GM18951 (cell line): ENCODE results near the gene CBR3.
"Not testable (repeated sequence)": the region's sequence is repeated elsewhere in the genome, so short reads cannot be mapped to it uniquely, and the experiment has no call there.

Experiments
- POLR2A ChIP-seq: IDR thresholded peaks from 4 replicates; pipeline ENCODE4 v1.6.1; 2011; ENCODE audit warnings: mild to moderate bottlenecking; ENCODE audit not compliant: insufficient read length, insufficient read depth; ENCODE audit errors: extremely low read depth
- in situ Hi-C: fragments of 300-500 bp; cut with MboI; formaldehyde crosslinking; loops from one replicate; pipeline ENCODE4 v1.12.0; 2022; ENCODE audit warnings: low sequenced_read_pairs, mixed read lengths, inconsistent platforms; ENCODE audit not compliant: unreplicated experiment

Gene CBR3

DNA sequence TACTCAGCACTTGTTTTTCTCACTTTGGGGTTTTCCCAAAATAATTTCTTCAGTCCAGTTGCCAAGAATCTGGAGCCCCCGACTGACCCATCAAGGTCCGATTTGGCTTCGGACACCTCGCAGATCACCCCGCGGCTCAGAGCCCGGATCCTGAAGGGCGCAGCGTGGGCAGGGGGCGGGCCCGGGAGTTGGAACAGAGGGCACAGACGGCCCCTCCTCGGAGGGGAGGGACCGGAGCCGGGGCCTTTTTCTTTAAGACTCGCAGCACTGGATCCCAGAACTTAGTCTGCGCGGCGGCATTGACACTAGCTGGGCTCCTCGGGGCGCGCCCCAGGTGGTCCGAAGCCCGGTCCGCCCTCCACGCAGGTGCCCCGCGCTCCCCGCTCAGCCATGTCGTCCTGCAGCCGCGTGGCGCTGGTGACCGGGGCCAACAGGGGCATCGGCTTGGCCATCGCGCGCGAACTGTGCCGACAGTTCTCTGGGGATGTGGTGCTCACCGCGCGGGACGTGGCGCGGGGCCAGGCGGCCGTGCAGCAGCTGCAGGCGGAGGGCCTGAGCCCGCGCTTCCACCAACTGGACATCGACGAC is at the start of gene CBR3:
TSS of gene CBR3 (plus strand) at position 277 of the 588 bp plus-strand sequence. CDS start at position 391, 114 bp downstream.
- in situ Hi-C loops = no loop called here

GRCh38 chr21:36087362-36088138 is 47.3 kb upstream of the CBR3 start:
- in situ Hi-C loops = no loop called here
- no peak for TF ChIP-seq POLR2A

More for the DNA sequence above, at the start of gene CBR3:
- TF ChIP-seq POLR2A = no peak

- no peak for TF ChIP-seq POLR2A
- in situ Hi-C loops = no loop called here
These were observed 44.9 kb upstream of the CBR3 start for GRCh38 chr21:36089946-36090345.

GRCh38 chr21:36092681-36093080 is 42.2 kb upstream of the CBR3 start:
- in situ Hi-C loops = no loop called here
- TF ChIP-seq POLR2A = no peak

- TF ChIP-seq POLR2A = no peak
- in situ Hi-C loops = no loop called here
These were observed 41.4 kb upstream of the CBR3 start for GRCh38 chr21:36093512-36093911.

DNA sequence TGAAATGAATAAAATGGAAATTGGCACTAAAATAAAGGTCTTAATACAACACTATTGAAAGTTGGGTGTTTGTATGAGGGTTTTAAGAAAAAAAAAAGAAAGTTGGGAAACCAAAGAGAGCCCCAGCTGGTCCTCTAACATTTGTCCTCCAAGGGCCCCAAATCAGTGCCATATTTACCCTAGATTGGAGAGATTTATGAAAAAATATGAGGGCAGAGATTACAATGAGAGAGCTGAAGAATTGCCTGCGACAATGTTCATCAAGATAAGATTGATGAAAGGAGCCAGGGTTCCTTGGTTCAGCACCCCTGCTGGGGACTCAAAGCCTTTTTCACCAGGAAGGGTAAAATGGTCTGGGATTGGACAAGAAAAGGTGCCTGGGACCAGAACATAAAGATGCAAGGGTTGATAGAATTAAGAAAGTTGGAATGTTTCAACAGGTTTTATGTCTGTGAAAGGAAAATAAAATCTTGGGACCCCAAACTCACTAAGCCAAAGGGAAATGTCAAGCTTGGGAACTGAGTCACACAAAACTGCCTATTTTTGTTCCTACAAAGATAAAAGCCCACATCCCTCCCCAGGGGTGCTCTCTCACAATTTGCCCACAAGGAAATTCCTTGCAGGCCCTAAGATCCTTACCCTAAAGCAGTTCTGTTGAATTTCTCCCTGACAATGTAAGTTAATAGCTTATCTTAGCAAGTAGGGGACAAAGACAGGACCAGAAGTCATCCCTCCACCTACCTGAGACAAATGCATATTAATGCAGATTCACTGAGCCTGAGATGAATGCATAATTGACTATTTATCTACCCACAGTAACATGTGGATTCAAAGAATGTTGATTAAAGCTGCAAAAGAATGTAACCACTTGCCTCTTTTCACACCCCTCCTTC is 38.2 kb upstream of the CBR3 start:
- in situ Hi-C loops = no loop called here
- TF ChIP-seq POLR2A = no peak

DNA sequence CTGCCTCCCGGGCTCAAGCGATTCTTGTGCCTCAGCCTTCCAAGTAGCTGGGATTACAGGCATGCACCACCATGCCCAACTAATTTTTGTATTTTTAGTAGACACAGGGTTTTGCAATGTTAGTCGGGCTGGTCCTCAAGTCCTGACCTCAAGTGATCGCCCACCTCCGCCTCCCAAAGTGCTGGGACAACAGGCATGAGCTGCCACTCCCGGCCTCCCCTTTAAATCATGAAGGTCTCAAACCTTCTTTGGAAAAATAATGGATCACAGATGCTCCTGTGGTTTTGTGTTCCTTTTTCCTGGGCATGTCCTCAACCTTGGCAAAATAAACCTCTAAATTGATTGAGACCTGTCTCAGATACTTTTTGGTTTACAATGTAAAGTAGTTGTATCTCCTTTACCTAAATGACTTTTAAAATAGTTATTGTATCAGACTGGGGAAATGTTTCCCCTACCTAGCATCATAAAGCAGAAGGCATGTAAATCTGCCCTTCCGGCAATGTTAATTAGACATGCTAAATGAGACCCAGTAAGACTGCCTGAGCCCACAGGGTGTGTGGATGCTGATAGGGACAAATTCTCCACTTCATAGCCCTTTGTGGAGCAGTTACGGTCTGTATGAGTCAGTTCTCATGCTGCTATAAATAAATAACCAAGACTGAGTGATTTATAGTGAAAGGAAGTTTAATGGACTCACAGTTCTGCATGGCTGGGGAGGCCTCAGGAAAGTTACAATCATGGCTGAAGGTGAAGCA is 37.3 kb upstream of the CBR3 start:
- in situ Hi-C loops = no loop called here
- no peak for TF ChIP-seq POLR2A

DNA sequence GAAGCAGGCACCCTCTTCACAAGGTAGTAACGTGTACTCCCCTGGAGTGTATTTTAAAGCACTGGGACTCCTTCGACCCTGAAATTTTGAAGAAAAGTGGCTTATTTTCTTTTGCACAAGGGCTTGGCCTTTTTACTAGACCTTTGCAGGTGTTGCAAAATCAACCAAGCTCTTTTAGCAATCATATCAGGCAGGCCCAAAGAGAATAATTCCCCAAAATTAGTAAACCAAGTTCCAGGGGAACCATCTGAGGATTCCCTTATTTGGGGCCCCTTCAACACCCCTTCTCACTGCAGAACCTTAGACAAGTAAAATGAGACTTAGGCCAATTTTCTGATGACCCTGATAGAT is 36.7 kb upstream of the CBR3 start:
- in situ Hi-C loops = no loop called here
- no peak for TF ChIP-seq POLR2A

GRCh38 chr21:36099000-36099399 is 35.9 kb upstream of the CBR3 start:
- in situ Hi-C loops = no loop called here
- TF ChIP-seq POLR2A = no peak

DNA sequence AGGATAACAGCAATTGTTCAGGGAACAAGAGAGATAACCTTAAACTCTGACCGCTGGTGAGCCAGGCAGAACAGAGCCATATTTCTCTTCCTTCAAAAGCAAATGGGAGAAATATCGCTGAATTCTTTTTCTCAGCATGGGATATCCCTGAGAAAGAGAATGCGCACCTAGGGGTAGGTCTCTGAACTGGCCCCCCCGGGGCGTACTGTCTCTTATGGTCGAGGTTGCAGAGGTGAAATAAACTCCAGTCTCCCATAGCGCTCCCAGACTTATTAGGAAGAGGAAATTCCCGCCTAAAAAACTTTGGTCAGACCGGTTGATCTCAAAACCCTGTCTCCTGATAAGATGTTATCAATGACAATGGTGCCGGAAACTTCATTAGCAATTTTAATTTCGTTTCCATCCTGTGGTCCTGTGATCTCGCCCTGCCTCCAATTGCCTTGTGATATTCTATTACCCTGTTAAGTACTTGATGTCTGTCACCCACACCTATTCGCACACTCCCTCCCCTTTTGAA is 35.1 kb upstream of the CBR3 start:
- in situ Hi-C loops = not testable (repeated sequence)

GRCh38 chr21:36100971-36101641 is 33.8 kb upstream of the CBR3 start:
- in situ Hi-C loops = no loop called here
- no peak for TF ChIP-seq POLR2A

DNA sequence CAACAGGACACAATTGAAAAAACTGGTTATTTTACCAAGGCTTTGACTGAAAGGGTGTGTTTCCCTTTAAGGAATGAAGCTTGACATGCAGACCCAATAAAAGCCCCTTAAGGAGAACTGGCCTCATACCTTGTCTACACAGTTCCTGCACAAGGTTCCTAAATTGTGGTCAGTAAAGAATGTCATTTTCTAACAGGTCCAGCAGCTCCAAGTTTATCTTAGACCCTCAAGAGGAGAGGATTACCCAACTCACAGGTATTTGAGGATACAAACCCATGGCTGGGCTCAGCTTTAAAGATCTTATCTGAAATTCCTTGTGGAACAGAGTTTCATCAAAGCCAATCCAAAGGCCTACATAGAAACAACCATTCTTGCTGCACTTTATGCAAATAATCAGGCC is 31.4 kb upstream of the CBR3 start:
- TF ChIP-seq POLR2A = no peak
- in situ Hi-C loops = no loop called here
